HG02798 (cell line): ENCODE measurements around the gene TPP1.
A peak's percentile ranks its signal among the peaks of the same experiment; 100 is the strongest.

ENCODE experiments used
- ATAC-seq: cut with Tn5 transposase; IDR thresholded peaks from one replicate; pipeline ENCODE4 v1.9.1; 2021; ENCODE audit warnings: mild to moderate bottlenecking; ENCODE audit not compliant: unreplicated experiment, poor library complexity

The TPP1 gene

DNA sequence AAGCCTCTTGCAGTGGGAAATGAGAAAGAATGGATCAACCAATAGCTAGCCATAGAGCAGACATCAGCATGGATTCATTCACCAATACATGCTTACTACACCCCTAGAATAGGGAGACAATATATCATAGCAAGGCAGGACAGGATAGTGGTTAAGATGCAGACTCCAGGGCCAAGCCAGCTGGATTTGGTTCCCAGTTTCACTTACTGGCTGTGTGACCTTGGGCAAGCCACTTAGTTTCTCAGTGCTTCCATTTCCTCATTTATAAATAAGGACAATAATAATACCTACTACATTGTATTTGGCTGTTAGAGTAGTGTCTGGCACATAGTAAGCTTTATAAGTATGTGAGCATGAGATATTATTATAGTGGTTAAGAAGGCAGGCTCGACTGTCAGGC lies 29.3 kb upstream of the TPP1 start:
- ATAC-seq, result no peak

DNA sequence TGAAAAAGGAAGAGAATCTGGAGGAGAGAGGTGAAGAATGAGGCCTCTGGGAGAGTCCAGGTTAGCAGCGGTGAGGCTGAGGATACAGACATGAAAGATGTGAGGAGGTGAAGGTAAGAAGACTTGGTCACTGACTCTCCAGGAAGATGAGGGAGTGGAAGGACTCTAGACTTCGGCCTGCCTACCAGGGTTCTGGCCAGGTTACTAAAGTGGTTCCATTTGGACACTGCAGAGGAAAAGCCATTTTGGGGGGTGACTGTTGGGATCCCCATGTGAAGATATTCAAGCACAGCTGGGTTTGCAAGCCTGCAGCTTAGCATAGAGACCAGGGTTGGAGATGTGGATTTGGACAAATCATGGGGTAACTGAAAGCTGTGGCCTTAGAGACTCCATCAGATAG lies 28.6 kb upstream of the TPP1 start:
- no peak for ATAC-seq

DNA sequence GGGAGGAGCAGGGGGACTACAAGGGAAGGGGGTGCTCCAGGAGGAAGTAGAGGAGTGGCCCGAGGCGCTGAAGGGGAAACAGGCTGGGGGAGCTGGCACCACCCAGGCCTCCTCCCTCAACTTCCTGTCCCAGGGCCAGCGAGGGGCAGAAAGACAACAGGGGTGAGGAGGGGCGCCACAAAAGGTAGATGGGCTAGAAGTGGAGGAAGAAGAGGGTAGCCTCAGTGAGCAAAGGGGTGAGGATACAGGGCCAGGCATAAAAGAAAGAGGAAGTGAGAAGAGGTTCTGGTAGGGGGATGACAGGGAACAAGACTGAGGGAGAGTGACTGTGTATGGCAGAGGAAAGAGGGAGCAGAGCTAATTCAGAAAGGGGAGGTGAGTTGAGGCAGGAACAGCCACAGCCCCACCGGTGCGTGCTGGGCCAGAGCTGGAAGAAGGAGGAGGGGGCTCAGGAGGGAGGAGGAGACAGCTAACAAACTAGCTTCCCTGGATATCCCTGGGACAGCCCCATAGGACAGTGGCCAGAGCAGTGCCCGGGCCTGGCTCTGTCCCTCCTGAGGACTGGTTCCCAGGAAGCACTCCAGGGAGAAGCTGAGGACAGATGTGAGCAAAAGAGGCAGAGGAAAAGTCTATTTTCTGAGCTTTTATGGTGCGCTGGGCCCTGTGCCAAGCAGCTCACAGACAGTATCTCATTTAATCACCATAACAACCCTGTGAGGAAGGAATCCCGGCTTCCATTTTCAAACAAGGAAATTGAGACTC lies 27.9 kb upstream of the TPP1 start:
- peak; percentile 89 for ATAC-seq

DNA sequence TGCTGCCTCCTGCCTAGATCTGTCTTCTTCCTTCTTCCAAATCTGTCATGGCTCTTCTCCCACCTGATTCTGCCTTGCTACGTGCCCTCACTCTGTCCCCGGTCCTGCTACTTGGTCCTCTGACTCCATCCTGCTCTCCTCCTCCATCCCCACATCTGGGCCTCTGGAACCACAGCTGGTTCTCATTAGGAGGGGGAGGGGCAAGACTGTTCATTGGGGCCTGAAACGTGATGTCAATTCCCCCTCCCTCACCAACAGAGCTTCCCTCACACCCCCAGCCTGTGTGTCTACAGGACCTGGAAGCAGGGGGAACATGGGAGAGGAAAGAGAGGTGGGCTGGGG lies 27.3 kb upstream of the TPP1 start:
- ATAC-seq, result no peak

DNA sequence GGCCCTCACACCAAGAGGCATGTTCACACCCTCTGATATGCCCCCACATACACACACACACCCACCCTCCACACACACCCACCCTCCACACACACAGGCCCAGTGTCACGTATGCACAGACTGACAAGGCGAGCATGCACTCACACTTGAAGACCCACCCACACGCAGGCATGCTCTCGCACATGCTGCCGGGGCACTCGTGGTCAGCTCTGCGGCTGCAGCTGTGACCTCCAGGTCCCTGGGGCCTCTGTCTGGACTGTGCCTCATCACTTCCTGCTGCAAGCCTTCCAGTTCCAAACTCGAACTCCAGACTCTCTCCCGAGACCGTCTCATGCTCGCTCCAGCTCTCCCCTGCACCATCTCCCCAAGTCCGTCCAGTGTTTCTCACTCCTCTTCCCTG lies 26.8 kb upstream of the TPP1 start:
- ATAC-seq, result peak; percentile 49

DNA sequence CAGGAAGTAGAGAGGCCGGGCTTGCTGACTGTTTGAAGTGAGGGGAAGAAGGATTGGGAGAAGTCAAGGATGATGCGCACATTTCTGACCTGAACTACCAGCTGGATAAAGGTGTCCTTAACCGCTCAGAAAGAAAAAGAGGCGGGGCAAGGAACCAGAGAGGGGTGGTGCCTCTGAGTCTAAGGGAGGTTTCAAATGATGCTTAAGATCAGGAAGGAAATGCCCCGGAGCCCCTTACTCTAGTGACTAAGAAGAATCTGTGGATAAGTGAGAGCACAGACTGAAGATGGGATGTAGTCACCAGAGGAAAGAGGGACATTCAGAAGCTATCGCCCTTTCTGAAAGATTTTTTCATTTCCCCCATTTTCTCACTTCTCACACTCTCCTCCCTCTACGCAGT lies 23.7 kb upstream of the TPP1 start:
- no peak for ATAC-seq

DNA sequence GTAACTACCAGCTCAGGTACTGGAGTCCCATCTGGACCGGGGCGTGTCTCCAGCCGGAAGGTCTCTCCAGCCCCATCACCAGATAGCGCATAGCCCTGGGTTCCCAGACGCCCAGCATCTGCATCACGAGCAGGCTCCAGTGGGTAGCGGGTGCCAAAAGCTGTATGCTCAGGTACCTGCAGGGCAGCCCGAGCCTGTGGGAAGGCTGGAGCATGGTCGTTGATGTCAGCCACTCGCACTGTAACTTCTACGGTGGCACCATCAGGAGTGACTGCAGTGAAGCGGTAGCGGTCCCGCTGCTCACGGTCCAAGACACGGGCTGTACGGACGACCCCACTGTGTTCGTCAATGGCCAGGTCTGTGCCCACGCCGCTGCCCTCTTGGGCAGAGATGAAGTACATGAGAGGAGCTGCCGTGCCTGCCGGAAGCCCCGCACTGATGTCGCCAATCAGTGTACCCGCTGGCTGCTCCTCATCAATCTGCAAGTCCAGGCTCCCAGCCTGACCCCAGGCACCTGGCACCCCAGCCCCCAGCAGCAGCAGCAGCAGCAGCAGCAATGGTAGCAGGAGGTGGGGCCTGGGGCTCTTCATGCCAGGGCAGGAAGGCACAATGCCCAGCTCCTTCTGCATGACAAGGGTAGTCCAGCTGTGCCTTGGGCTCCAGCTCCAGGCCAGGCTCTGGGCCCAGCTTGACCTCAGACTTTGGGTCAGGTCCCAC lies 21.9 kb upstream of the TPP1 start:
- no peak for ATAC-seq

DNA sequence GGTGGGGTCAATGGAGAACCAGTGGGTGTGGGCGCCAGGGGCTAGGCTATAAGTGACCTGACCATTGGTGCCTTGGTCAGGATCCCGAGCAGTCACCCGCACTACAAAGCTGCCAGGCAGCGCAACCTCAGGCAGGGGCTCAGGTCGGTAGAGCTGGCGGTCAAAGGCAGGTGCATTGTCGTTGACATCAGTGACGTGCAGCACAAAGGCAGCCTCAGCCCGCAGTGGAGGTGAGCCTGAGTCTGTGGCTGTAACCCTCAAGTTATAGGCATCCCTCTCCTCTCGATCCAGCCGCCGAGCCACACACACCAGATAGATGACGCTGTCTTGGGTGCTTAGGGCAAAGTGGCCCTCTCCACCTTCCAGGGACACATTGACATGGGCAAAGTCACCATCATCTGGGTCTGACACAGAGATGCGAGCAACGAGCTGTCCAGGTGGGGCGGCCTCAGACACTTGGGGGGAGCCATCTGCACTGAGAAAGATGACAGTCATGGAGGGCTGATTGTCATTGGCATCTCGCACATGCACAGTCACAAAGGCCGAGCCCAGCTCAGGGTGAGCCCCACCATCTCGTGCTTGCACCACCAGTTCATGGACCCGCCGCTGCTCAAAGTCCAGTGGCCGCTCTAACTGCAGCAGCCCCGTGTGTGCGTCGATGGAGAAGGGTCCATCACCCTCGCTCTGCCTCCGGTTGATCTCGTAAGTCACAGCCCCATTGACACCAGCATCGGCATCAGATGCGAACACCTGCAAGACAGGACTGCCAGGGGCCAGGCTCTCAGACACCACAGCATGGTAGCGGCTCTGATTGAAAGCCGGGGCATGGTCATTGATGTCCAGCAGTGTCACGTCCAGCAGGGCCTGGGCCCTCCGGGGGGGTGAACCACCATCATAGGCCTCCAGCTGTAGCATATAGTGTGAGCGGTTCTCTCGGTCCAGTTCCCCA lies 21.1 kb upstream of the TPP1 start:
- ATAC-seq, result no peak

DNA sequence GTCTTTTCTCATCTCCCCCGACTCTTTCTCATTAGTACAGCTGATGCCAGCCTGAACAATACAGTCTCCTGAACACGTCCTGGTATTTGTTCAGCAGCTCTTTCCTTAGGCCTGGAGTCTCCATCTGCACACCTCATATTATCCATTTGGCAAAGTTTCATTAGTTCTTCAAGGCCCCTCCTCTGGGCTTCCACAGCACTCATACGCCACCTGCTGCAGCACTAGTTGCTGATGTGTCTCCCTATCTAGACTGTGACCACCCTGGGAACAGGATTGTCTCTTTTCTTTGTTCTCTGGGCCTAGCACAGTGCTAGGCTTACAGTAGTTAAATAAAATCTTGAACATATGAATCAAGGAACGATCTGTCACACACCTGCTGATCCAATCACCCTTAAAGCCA lies 19.2 kb upstream of the TPP1 start:
- no peak for ATAC-seq

DNA sequence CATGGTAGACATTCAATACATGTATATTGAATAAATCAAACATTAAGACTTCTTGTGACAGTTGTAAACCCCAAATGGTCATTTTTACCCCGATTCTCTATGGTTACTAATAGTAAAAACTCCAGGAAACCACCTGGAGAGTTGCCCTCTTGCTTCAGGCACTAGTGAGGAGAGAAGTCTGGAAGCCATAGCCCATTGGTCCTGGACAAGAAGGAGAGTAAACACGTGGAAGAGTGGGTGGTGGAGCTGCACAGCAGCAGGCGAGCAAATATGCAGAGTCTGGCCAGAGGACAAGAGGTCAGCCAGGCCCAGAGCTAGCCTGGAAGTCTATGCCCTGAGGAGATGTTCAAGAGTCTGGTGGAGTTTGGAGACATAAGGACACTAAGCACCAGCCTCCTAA lies 18.6 kb upstream of the TPP1 start:
- no peak for ATAC-seq

DNA sequence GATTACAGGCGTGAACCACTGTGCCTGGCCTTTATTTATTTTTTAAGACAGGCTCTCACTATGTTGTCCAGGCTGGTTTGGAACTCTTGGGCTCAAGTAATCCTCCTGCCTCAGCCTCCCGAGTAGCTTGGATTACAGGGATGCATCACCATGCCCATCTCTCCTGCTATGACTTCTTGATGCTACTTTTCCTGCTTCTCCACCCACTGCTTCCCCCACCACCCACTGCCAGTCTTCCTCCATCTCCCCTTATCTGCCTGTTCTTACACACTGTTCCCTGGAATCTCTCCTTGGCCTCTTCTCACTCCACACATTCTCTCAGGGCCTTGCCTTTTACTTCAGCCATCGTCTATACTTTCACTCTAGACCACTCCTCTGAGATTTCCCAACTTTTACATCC lies 17.3 kb upstream of the TPP1 start:
- ATAC-seq, result no peak

DNA sequence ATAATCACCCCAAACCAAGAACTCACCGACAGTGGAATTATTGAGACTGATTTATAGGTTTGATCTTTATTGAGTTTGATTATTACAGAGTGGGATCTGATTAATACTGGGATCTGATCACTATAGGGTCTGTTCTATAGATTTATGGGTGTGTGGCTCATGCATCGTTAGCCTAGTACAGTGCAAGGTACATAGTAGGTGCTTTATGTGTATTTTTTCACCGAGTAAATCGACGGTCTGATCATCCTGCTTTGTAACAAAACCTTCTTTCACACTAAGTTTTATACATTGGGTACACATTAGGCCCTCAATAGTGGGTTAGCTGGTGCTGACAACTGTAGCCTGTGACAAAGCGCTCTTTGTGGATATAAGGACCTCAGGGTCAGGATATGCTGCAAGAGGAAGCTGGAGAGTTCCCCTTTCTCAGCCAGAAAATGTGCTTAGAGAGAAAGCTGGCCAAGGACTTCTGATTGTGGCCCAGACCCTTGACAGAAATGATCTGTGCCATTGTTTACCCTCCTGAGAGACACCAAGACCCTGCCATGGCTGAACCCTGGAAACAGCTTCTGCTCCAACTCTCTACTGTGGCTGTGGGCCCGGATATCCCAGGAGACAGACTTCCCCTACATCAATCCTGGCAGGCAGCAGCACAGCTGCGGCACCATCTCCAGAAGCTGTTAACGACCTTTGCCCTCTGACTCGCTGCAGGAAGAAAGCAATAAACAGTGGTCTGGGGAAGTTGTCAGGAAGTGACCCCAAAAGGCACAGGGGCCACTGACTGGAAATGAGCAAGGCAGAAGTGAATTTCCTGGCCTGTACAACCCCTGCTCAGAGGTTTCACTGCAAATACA lies 16.1 kb upstream of the TPP1 start:
- no peak for ATAC-seq

DNA sequence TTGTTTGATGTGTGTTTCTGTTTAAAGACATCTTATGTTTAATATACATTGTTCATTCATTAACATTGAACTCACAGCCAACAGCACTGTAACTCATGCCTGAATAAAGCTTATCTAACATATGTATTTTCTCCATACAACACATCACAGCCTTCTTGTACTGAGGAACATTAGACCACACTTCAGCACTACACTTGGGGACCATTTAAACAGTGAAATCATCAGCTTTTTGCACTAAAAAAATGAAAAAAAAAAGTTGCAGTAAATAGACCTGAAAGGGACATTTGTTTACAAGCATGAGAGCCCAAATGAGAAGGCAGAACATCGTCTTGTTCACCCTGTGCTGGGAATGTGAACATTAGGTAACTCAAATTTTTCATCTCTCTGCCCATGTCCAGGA lies 15.3 kb upstream of the TPP1 start:
- ATAC-seq, result no peak

DNA sequence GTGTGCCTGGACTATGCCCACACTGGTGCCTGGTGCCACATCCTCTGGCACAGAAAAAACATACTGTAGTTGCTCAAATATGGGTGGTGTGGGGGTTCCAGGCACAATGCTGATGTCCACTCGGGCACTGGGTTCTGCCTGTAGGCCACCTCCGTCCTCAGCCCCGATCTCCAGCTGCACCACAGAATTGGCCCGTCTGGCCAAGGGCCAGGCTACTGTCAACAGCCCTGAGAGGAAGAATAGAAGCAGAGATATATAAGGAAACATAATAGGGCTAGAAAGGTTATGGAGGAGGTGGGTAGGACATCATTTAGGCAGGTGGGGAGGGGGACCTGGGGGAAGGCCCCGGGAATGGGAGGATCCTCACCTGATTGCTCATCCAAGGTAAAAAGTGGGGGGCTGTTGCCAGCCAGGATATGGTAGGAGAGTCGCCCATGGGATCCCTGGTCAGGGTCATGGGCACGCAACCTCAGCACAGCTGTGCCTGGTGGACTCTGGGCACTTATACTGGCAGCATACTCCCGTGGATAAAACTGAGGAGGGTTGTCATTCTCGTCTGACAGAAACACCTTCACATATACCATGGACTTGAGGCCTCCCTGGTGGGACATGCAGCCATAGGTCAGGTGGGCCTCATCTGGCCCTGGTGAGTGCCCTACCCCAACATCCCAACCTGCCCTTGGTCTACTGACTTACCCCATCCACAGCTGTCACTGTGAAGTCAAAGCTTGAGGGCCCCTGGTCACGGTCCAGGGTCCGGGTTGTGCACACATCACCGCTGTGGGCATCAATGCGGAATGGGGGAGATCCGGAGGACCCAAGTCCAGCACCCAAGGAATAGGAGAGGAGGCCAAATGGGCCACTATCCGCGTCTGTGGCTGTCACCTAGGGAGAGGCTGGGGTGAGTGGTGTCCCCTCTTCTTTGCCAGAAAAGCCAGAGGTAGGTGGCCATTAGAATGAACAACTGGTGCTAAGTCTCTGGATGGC lies 14.5 kb upstream of the TPP1 start:
- no peak for ATAC-seq

DNA sequence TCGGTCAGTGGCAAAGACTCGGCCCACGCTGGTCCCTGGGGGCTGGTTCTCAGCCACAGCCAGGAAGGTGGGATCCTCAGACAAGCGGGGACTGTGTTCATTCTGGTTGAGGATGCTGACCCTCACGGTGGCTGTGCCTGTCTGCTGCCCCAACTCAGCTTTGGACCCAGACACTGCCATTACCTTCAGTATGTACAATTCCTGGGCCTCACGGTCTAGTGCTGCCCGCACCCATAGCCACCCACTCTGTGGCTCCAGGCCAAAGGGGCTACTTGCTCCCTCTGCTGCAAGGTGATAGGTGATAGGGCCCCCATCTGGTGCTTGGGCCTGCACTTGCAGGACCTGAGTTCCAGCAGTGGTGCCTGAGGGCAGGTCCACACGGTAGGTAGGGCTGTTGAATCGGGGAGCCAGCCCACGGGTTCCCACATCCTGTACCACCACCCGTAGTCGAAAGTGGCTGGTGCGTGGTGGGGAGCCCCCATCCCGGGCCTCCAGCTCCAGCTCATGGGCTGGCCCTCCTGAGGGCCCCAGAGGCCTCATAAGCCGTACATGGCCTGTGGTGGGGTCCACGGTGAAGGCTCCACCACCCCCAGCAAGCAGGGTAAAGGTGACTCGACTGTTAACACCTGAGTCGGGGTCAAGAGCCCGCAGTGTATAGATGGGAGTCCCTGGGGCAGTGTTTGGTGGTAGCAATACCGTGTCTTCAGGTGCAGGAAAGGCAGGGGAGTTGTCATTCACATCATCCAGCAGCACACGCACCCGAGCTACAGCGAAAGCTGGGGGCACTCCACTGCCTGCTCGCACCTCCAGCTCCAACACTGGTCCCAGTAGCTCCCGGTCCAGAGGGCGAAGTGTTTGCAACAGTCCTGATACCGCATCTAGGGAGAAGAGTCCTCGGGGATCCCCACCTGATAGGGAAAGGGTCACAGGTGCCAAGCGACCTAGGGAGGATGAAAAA lies 13.2 kb upstream of the TPP1 start:
- no peak for ATAC-seq

DNA sequence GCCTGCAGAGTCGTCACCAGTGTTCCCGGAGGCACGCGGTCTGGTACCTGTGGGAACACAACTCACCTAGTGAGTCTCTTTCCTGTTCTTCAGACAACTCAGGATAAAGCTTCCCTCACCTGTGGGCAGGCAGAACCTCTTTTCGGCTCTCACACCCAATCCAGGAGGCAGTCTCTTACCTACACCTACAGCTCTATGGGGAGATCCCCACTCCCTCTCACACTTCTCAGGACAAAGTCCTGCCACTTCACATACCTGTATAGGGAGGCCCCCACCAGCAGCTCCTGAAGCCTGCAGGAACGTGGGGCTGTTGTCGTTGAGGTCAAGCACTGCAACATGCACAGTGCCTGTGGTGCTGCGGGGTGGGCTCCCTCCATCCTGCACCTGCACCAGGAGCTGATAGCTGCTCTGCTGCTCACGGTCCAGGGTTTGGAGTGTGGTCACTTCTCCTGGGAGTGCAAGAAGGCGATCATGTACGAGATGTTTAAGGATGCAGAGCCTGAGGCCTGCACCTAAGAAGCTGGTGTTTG lies 12.2 kb upstream of the TPP1 start:
- ATAC-seq, result no peak

DNA sequence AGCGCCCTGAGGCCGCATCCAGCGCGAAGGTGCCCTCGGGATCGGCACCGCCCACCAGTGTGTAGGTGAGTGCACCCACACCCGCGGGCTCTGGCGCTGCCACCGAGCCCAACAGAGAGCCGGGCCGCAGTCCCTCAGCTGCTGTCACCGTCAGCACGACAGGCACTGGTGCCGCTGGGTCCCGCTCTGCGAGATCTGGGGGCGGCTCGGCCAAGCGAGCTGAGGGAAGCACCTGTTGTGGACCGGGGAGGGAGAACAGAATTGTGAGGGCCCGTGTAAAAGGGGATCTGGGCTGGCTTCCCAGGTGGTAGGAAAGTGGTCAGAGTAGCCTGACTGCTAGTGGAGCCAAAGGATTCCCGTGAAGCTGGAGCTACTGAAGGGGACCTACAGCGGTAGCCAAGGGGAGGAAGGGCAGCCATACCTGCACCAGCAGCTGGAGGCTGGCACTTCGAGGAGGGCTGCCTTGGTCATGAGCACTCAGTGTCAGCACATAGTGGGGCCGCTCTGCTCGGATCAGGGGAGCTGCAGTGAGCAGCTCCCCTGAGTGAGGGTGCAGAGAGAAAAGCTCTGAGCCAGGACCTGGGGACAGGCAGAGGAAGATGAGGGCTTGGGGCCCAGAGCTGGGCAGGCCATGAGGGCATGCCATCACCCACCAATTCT lies 11.5 kb upstream of the TPP1 start:
- no peak for ATAC-seq
